Activated CD4-positive, CD25-positive, alpha-beta regulatory T cell (primary cell): ENCODE measurements around the gene ANKH.

Source experiments
- DNase-seq, 4 experiments: peaks; one replicate each; lab custom pipeline; 2025; lab: John Stamatoyannopoulos, UW

Gene ANKH

GRCh38 chr5:14734396-14734795, 137.2 kb downstream of the ANKH start:
- DNase-seq = no peak

GRCh38 chr5:14733661-14734060, 137.9 kb downstream of the ANKH start:
- no peak for DNase-seq

GRCh38 chr5:14732991-14733390, 138.6 kb downstream of the ANKH start:
- no peak for DNase-seq

- DNase-seq = no peak
These were observed 140.7 kb downstream of the ANKH start for GRCh38 chr5:14730881-14731280.

GRCh38 chr5:14730466-14730865, 141.1 kb downstream of the ANKH start:
- no peak for DNase-seq

- DNase-seq = no peak
These were observed 141.9 kb downstream of the ANKH start for GRCh38 chr5:14729448-14730385.

GRCh38 chr5:14728459-14728938, 143.1 kb downstream of the ANKH start:
- DNase-seq = no peak

GRCh38 chr5:14727928-14728458, 143.6 kb downstream of the ANKH start:
- no peak for DNase-seq

GRCh38 chr5:14727428-14727865, 144.1 kb downstream of the ANKH start:
- DNase-seq = peak; percentile 50 to 70 (median 64)

GRCh38 chr5:14726066-14726838, 145.3 kb downstream of the ANKH start:
- DNase-seq = no peak

GRCh38 chr5:14724633-14725032, 146.9 kb downstream of the ANKH start:
- no peak for DNase-seq

GRCh38 chr5:14723701-14724132, 147.9 kb downstream of the ANKH start:
- no peak for DNase-seq

- DNase-seq = no peak
These were observed 148.7 kb downstream of the ANKH start for GRCh38 chr5:14722923-14723322.

- DNase-seq = no peak
These were observed 149.5 kb downstream of the ANKH start for GRCh38 chr5:14721990-14722656.

GRCh38 chr5:14720236-14720923, 151.2 kb downstream of the ANKH start:
- DNase-seq = no peak

- DNase-seq = no peak
These were observed 152.8 kb downstream of the ANKH start for GRCh38 chr5:14718778-14719177.

GRCh38 chr5:14716755-14717752, 154.5 kb downstream of the ANKH start:
- DNase-seq = no peak

GRCh38 chr5:14715481-14715880, 156.1 kb downstream of the ANKH start:
- no peak for DNase-seq

- no peak for DNase-seq
These were observed 156.9 kb downstream of the ANKH start for GRCh38 chr5:14714706-14715105.
